Mesenchymal stem cell (in vitro differentiated cells and primary cell): ENCODE data around the gene BMERB1.

ENCODE experiments used
- DNase-seq: peaks from one replicate; pipeline ENCODE4 v3.0.0-alpha.2; 2013
- H2AFZ ChIP-seq: one replicate; pipeline ENCODE4 v1.6.1; 2013; ENCODE audit warnings: low read depth, mild to moderate bottlenecking, control low read depth, inconsistent platforms, low read length, moderate library complexity
- H2AK5ac ChIP-seq: 2 replicates; pipeline ENCODE4 v1.6.1; 2013; ENCODE audit warnings: low read length, moderate library complexity, mild to moderate bottlenecking, inconsistent platforms; ENCODE audit not compliant: severe bottlenecking
- H2BK120ac ChIP-seq: one replicate; pipeline ENCODE4 v1.6.1; 2013; ENCODE audit warnings: low read depth, mild to moderate bottlenecking, inconsistent platforms, low read length, moderate library complexity
- H2BK12ac ChIP-seq, 2 experiments: one replicate each; pipeline ENCODE4 v1.6.1; 2013; ENCODE audit warnings: inconsistent platforms in 2 of 2, low read length in 2 of 2, mild to moderate bottlenecking in 2 of 2, moderate library complexity in 2 of 2, control low read depth in 1 of 2
- H2BK15ac ChIP-seq: one replicate; pipeline ENCODE4 v1.6.1; 2013; ENCODE audit warnings: mild to moderate bottlenecking, low read depth, inconsistent platforms; ENCODE audit not compliant: poor library complexity, severe bottlenecking
- H2BK5ac ChIP-seq: 2 replicates; pipeline ENCODE4 v1.6.1; 2013; ENCODE audit warnings: low read depth, mild to moderate bottlenecking, low read length, control low read depth, inconsistent platforms; ENCODE audit not compliant: poor library complexity, severe bottlenecking
- H3K14ac ChIP-seq, 2 experiments: one replicate each; pipeline ENCODE4 v1.6.1; 2013; ENCODE audit warnings: inconsistent platforms in 2 of 2, low read length in 2 of 2, control low read depth in 1 of 2, mild to moderate bottlenecking in 1 of 2, moderate library complexity in 1 of 2
- H3K18ac ChIP-seq, 2 experiments: one replicate each; pipeline ENCODE4 v1.6.1; 2013; ENCODE audit warnings: inconsistent platforms in 2 of 2, low read length in 2 of 2, control low read depth in 1 of 2, low read depth in 1 of 2, mild to moderate bottlenecking in 1 of 2
- H3K23ac ChIP-seq, 2 experiments: one replicate each; pipeline ENCODE4 v1.6.1; 2013; ENCODE audit warnings: inconsistent platforms in 2 of 2, low read length in 2 of 2, mild to moderate bottlenecking in 2 of 2, moderate library complexity in 2 of 2, control low read depth in 1 of 2
- H3K27ac ChIP-seq: 2 replicates; pipeline ENCODE4 v1.5.1; 2013; ENCODE audit warnings: mild to moderate bottlenecking, moderate library complexity, low read length, control low read depth, inconsistent platforms; ENCODE audit not compliant: poor library complexity, severe bottlenecking
- H3K27me3 ChIP-seq, 2 experiments: 2 replicates each; pipeline versions ENCODE4 v1.6.1 to v1.7.0; 2013; ENCODE audit warnings: low read length in 2 of 2, mild to moderate bottlenecking in 2 of 2, moderate library complexity in 2 of 2, control low read depth in 1 of 2, inconsistent platforms in 1 of 2; ENCODE audit not compliant: control insufficient read depth in 1 of 2, insufficient read depth in 1 of 2
- H3K36me3 ChIP-seq, 2 experiments: 2 replicates each; pipeline versions ENCODE4 v1.6.1 to v1.7.0; 2013; ENCODE audit warnings: low read length in 2 of 2, control low read depth in 1 of 2, inconsistent platforms in 1 of 2, low read depth in 1 of 2, mild to moderate bottlenecking in 1 of 2; ENCODE audit not compliant: insufficient read depth in 2 of 2, control insufficient read depth in 1 of 2
- H3K4ac ChIP-seq, 2 experiments: one replicate each; pipeline ENCODE4 v1.6.1; 2013; ENCODE audit warnings: inconsistent platforms in 2 of 2, low read length in 2 of 2, mild to moderate bottlenecking in 2 of 2, moderate library complexity in 2 of 2, control low read depth in 1 of 2, low read depth in 1 of 2
- H3K4me1 ChIP-seq: 2 replicates; pipeline ENCODE4 v1.6.1; 2013; ENCODE audit warnings: low read depth, low read length, control low read depth; ENCODE audit not compliant: control insufficient read depth, insufficient read depth
- H3K4me2 ChIP-seq: 2 replicates; pipeline ENCODE4 v1.6.1; 2013; ENCODE audit warnings: low read length, mild to moderate bottlenecking, inconsistent platforms; ENCODE audit not compliant: poor library complexity, severe bottlenecking
- H3K4me3 ChIP-seq, 2 experiments: 2 replicates each; pipeline versions ENCODE4 v1.5.1 to v1.7.0; 2013; ENCODE audit warnings: low read length in 2 of 2, mild to moderate bottlenecking in 2 of 2, control low read depth in 1 of 2, low read depth in 1 of 2; ENCODE audit not compliant: insufficient read depth in 1 of 2
- H3K79me1 ChIP-seq: replicated peaks from 2 replicates; pipeline ENCODE4 v1.6.1; 2013; ENCODE audit warnings: mild to moderate bottlenecking, control low read depth, low read length, inconsistent platforms; ENCODE audit not compliant: poor library complexity, severe bottlenecking
- H3K9ac ChIP-seq: 2 replicates; pipeline ENCODE4 v1.7.0; 2013; ENCODE audit warnings: mild to moderate bottlenecking, low read length, moderate library complexity
- H3K9me3 ChIP-seq: 2 replicates; pipeline ENCODE4 v1.7.0; 2013; ENCODE audit warnings: mild to moderate bottlenecking, low read length; ENCODE audit not compliant: control insufficient read depth
- H4K8ac ChIP-seq: one replicate; pipeline ENCODE4 v1.6.1; 2013; ENCODE audit warnings: inconsistent platforms, mild to moderate bottlenecking, low read length, moderate library complexity
- H4K91ac ChIP-seq: one replicate; pipeline ENCODE4 v1.6.1; 2013; ENCODE audit warnings: mild to moderate bottlenecking, low read length, inconsistent platforms
- WGBS: methylation state at CpG from one replicate; pipeline ENCODE4 v1.1.7; 2013; ENCODE audit warnings: mixed read lengths; 5-methylcytosine and 5-hydroxymethylcytosine counted together

Gene BMERB1

DNA sequence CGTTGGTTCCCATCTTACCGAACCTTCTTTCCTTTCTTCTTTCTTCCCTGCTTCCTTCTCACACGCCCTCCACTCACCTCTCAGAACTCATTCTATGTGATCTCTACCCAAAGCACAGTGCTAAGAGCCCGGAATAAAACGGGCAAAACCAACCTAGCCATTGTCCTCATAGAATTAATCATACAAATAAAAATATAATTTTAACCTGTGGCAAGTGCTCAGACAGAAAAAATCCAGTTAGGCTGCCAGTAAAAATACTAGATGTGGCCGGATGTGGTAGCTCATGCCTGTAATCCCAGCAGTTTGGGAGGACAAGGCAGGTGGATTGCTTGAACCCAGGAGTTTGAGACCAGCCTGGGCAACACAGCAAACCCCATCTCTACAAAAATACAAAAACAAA lies 27.0 kb downstream of the BMERB1 start:
- Histone ChIP-seq H2BK120ac (no peak overlapping the region), H3K4me3 (no peak overlapping the region), H3K27ac (no peak overlapping the region), H3K9me3 (no peaks in the 10 kb centered on the region), H3K4ac (no peak overlapping the region), H2BK5ac (no peak overlapping the region), H3K18ac (no peak overlapping the region), H2AFZ (no peak overlapping the region), H2BK15ac (no peak overlapping the region), H3K79me1 (peaks cover 27% of the 10 kb centered on the region), H3K4me1 (peaks cover 2% of the 10 kb centered on the region), H2AK5ac (no peak overlapping the region), H3K27me3 (no peaks in the 10 kb centered on the region), H3K23ac (no peak overlapping the region), H3K36me3 (peaks cover 0 to 31% of the 10 kb centered on the region in 2 experiments), H4K91ac (no peak overlapping the region), H3K4me2 (no peak overlapping the region), H3K9ac (no peak overlapping the region), H3K14ac (no peak overlapping the region), H2BK12ac (no peak overlapping the region), H4K8ac (no peak overlapping the region)
- DNase-seq = no peak
- 84% methylated on average over 6 of the region's 6 CpGs for WGBS

DNA sequence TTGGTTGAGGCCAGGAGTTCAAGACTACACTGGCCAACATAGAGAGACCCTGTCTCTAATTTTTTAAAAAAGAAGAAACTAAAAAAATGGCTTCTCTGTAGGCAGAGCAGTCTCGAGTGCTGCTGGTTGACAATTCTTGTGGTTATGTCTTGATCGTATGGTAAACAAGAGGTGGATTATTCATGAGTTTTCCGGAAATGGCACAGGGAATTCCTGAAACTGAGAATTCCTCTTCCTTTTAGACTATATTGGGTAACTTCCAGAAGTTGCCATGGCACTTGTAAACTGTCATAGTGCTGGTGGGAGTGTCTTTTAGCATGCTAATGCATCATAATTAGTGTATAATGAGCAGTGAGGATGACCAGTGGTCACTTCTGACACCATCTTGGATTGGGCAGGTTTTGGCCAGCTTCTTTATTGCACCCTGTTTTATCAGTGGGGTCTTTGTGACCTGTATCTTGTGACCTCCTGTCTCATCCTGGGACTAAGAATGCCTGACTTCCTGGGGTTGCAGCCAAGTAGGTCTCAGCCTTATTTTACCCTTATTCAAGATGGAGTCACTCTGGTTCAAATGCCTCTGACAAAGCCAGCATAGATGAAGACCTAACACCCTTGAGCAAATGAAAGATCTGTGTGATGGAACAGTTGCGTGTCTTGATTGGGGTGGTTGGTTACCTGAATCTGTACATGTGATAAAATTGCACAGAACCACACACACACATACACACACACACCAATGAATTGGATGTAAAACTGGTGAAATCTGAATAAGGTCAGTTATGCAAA lies 30.2 kb downstream of the BMERB1 start:
- Histone ChIP-seq H3K23ac (no peak overlapping the region), H3K14ac (no peak overlapping the region), H4K8ac (no peak overlapping the region), H3K4me1 (peaks cover 2% of the 10 kb centered on the region), H2BK5ac (no peak overlapping the region), H3K4ac (no peak overlapping the region), H2AK5ac (no peak overlapping the region), H2AFZ (no peak overlapping the region), H2BK15ac (no peak overlapping the region), H3K79me1 (peaks cover 27% of the 10 kb centered on the region), H3K4me2 (no peak overlapping the region), H3K18ac (peak overlapping the region in 1 of 2 experiments; percentile 34), H3K36me3 (peaks cover 0 to 25% of the 10 kb centered on the region in 2 experiments), H4K91ac (no peak overlapping the region), H2BK12ac (peak overlapping the region in 1 of 2 experiments; percentile 11), H3K9ac (no peak overlapping the region), H3K4me3 (no peak overlapping the region), H3K27ac (no peak overlapping the region), H3K27me3 (no peaks in the 10 kb centered on the region), H2BK120ac (no peak overlapping the region), H3K9me3 (no peaks in the 10 kb centered on the region)
- WGBS = 36% methylated on average over 3 of the region's 4 CpGs
- DNase-seq = peak; percentile 83

DNA sequence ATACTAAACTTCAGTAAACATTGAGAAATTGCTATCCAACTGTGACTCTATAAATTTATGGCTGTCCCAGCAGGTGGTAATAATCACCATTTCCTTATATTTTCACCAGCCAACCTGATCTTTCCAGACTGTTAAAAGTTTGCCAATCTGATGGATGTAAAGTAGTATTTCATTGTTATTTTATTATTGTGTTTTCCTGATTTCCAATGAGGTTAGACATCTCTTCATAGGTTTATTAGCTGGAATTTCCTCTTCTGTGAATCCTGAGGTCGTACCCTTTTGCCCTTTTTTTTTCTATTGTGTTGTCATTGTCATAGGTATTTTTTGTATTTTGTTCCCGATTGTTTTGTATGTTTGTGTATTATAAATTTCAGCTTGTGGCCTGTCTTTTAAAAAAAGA lies 31.7 kb downstream of the BMERB1 start:
- no peak overlapping the region for H2BK15ac ChIP-seq
- H3K9ac ChIP-seq = no peak overlapping the region
- no peak overlapping the region for H3K27ac ChIP-seq
- no peak overlapping the region for H3K14ac ChIP-seq
- DNase-seq = no peak
- no peaks in the 10 kb centered on the region for H3K9me3 ChIP-seq
- H4K91ac ChIP-seq = no peak overlapping the region
- no peak overlapping the region for H2BK12ac ChIP-seq
- no peak overlapping the region for H3K18ac ChIP-seq
- H3K79me1 ChIP-seq = peaks cover 24% of the 10 kb centered on the region
- WGBS = 91% methylated on average over 2 of the region's 2 CpGs
- H3K36me3 ChIP-seq = peaks cover 0 to 23% of the 10 kb centered on the region in 2 experiments
- no peak overlapping the region for H4K8ac ChIP-seq
- no peak overlapping the region for H3K4me3 ChIP-seq
- no peak overlapping the region for H2AFZ ChIP-seq
- H3K4me1 ChIP-seq = peaks cover 2% of the 10 kb centered on the region
- no peak overlapping the region for H3K4ac ChIP-seq
- no peaks in the 10 kb centered on the region for H3K27me3 ChIP-seq
- H2BK5ac ChIP-seq = no peak overlapping the region
- no peak overlapping the region for H3K23ac ChIP-seq
- H2AK5ac ChIP-seq = no peak overlapping the region
- no peak overlapping the region for H2BK120ac ChIP-seq
- no peak overlapping the region for H3K4me2 ChIP-seq

DNA sequence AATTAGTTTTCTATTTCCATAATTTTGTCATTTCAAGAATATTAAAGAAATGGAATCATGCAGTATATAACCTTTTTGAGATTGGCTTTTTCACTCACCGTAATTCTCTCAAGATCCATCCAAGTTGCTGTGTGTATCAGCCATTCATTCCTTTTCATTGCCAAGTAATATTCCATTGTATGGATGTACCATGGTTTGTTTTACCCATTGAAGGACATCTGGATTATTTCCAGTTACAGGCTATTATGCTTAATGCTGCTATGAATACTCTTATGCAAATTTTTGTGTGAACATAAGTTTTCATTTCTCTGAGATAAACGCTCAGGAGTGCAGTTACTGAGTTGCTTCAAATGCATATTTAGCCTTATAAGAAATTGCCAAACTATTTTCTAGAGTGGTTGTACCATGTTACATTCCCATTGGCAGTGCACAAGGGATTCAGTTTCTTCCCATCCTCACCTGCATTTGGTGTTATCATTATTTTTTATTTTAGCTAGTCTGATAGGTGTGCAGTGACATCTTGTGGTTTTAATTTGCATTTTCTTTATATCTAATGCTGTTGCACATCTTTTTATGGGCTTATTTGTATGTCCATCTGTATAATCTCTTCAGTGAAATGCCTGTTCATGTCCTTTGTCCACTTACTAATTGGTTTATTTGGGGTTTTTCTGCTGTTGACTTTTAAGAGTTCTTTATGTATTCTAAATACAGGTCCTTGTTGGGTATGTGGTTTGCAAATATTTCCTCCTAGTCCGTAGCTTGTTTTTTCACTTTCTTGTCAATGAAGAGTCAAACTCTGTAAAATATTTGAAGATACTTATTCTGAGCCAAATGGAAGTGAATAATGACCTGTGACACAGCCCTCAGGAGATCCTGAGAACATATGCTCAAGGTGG lies 32.7 kb downstream of the BMERB1 start:
- Histone ChIP-seq H3K27ac (no peak overlapping the region), H2BK12ac (no peak overlapping the region), H2BK15ac (no peak overlapping the region), H2AFZ (no peak overlapping the region), H2BK120ac (no peak overlapping the region), H4K8ac (no peak overlapping the region), H3K9ac (no peak overlapping the region), H3K36me3 (peaks cover 0 to 23% of the 10 kb centered on the region in 2 experiments), H3K4ac (no peak overlapping the region), H3K27me3 (no peaks in the 10 kb centered on the region), H3K4me3 (no peak overlapping the region), H3K14ac (no peak overlapping the region), H2AK5ac (no peak overlapping the region), H3K4me2 (no peak overlapping the region), H4K91ac (no peak overlapping the region), H3K18ac (no peak overlapping the region), H3K23ac (no peak overlapping the region), H3K9me3 (no peaks in the 10 kb centered on the region), H3K4me1 (peaks cover 2% of the 10 kb centered on the region), H3K79me1 (peaks cover 22% of the 10 kb centered on the region), H2BK5ac (no peak overlapping the region)
- WGBS = 80% methylated on average over 1 of the region's 3 CpGs
- DNase-seq = no peak
